ENCODE data around the gene ABLIM1. TPM values are rescaled to one million over a fixed set of nuclear protein-coding genes. Genes with fewer than 3 reads are reported as not detected.

The ABLIM1 gene
- total and polyA plus RNA-seq, 2 donors (not counting 1 experiment from before 2014, with no cell fraction given) = 5.3 to 13.6 TPM

GRCh38 chr10:114491419-114491818, 166.7 kb downstream of the ABLIM1 start:
- DNase-seq (ENCODE audit: low read depth in 2 of 2) = peak in 1 of 2 donors; percentile 26

DNA sequence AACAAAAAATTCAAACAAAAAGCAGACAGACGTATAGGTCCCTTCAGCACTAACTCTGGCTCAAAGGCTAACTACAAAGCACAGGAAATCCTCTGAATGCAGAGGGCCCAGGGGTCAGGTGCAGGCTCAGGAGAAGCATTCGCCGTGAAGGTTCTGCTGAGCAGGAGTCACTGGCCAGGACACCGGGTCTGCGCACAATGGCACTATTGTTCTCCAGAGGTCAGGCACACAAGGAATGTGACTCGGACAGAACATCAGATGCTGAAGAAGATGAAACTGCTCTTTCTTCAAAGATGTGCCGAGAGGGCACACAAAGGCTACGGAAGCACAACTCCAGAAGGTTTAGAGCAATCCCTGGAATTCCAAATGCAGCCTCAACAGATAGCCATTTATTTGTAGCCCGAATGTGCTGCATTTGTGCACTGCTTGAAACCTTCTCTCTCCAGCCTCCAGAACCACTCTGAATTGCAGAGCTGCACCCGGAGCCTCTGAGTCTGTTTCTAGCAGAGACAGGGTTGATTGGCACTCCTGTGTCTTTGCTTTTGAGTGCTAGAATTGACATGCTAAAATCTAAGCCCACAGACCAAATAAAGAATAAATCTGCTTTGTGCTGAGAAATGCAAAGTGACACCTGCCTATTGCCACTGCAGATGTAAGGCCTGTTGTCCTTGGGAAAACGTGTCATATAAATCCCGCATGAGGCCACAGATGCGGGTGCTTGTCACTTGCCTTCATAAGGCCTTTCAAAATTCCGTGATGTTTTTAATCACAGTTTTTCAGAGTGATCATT, 168.4 kb downstream of the ABLIM1 start:
- no peak overlapping the region for H3K4me2 ChIP-seq (ENCODE audit: extremely low read depth, insufficient read depth, low read length)
- no peaks in the 10 kb centered on the region for H3K79me2 ChIP-seq (ENCODE audit: control insufficient read depth, insufficient read depth, low read length)
- no peak overlapping the region for H3K4me3 ChIP-seq (replicated peaks in 1 of 4; ENCODE audit: control extremely low read depth in 1 of 4, insufficient read depth in 1 of 4, low read depth in 3 of 4, low read length in 4 of 4)
- H3K9ac ChIP-seq (ENCODE audit: insufficient read depth, low read length) = no peak overlapping the region
- H3K36me3 ChIP-seq (ENCODE audit: control insufficient read depth, insufficient read depth, low read length) = no peaks in the 10 kb centered on the region
- H3K4me1 ChIP-seq (ENCODE audit: control insufficient read depth, extremely low read depth, insufficient read depth, low read length) = no peaks in the 10 kb centered on the region
- TF ChIP-seq, protein P1, sequence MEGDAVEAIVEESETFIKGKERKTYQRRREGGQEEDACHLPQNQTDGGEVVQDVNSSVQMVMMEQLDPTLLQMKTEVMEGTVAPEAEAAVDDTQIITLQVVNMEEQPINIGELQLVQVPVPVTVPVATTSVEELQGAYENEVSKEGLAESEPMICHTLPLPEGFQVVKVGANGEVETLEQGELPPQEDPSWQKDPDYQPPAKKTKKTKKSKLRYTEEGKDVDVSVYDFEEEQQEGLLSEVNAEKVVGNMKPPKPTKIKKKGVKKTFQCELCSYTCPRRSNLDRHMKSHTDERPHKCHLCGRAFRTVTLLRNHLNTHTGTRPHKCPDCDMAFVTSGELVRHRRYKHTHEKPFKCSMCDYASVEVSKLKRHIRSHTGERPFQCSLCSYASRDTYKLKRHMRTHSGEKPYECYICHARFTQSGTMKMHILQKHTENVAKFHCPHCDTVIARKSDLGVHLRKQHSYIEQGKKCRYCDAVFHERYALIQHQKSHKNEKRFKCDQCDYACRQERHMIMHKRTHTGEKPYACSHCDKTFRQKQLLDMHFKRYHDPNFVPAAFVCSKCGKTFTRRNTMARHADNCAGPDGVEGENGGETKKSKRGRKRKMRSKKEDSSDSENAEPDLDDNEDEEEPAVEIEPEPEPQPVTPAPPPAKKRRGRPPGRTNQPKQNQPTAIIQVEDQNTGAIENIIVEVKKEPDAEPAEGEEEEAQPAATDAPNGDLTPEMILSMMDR (conservative IDR thresholded peaks at IDR 0.05 in 1 of 2, IDR thresholded peaks at IDR 0.05 in 1 of 2; ENCODE audit: low read depth in 1 of 2, low read length in 2 of 2) = no peak
- no peak for TF ChIP-seq EZH2 (IDR thresholded peaks at IDR 0.05; ENCODE audit: low read length, missing control alignments)
- H3K9me3 ChIP-seq (ENCODE audit: control insufficient read depth, insufficient read depth, low read depth, low read length) = no peaks in the 10 kb centered on the region
- no peaks in the 10 kb centered on the region for H3K27me3 ChIP-seq (ENCODE audit: control insufficient read depth, insufficient read depth, low read length)
- DNase-seq (ENCODE audit: low read depth in 2 of 2) = peak in 1 of 2 donors; percentile 15
- no peak overlapping the region for H3K27ac ChIP-seq (ENCODE audit: insufficient read depth, low read length)
- H2AFZ ChIP-seq (ENCODE audit: low read length) = no peak overlapping the region
- no peaks in the 10 kb centered on the region for H4K20me1 ChIP-seq (ENCODE audit: control insufficient read depth, extremely low read depth, insufficient read depth, low read length)

More at GRCh38 chr10:114491419-114491818, 166.7 kb downstream of the ABLIM1 start:
- Histone ChIP-seq H3K9ac (ENCODE audit: insufficient read depth, low read length) (no peak overlapping the region), H3K4me1 (ENCODE audit: control insufficient read depth, extremely low read depth, insufficient read depth, low read length) (no peaks in the 10 kb centered on the region), H3K27ac (ENCODE audit: insufficient read depth, low read length) (no peak overlapping the region), H3K27me3 (ENCODE audit: control insufficient read depth, insufficient read depth, low read length) (no peaks in the 10 kb centered on the region), H3K4me2 (ENCODE audit: extremely low read depth, insufficient read depth, low read length) (no peak overlapping the region), H4K20me1 (ENCODE audit: control insufficient read depth, extremely low read depth, insufficient read depth, low read length) (no peaks in the 10 kb centered on the region), H2AFZ (ENCODE audit: low read length) (no peak overlapping the region), H3K4me3 (replicated peaks in 1 of 4; ENCODE audit: control extremely low read depth in 1 of 4, insufficient read depth in 1 of 4, low read depth in 3 of 4, low read length in 4 of 4) (no peak overlapping the region), H3K79me2 (ENCODE audit: control insufficient read depth, insufficient read depth, low read length) (no peaks in the 10 kb centered on the region), H3K36me3 (ENCODE audit: control insufficient read depth, insufficient read depth, low read length) (no peaks in the 10 kb centered on the region), H3K9me3 (ENCODE audit: control insufficient read depth, insufficient read depth, low read depth, low read length) (no peaks in the 10 kb centered on the region)
- TF ChIP-seq, protein P1 (conservative IDR thresholded peaks at IDR 0.05 in 1 of 2, IDR thresholded peaks at IDR 0.05 in 1 of 2; ENCODE audit: low read depth in 1 of 2, low read length in 2 of 2) = no peak
- no peak for TF ChIP-seq EZH2 (IDR thresholded peaks at IDR 0.05; ENCODE audit: low read length, missing control alignments)

DNA sequence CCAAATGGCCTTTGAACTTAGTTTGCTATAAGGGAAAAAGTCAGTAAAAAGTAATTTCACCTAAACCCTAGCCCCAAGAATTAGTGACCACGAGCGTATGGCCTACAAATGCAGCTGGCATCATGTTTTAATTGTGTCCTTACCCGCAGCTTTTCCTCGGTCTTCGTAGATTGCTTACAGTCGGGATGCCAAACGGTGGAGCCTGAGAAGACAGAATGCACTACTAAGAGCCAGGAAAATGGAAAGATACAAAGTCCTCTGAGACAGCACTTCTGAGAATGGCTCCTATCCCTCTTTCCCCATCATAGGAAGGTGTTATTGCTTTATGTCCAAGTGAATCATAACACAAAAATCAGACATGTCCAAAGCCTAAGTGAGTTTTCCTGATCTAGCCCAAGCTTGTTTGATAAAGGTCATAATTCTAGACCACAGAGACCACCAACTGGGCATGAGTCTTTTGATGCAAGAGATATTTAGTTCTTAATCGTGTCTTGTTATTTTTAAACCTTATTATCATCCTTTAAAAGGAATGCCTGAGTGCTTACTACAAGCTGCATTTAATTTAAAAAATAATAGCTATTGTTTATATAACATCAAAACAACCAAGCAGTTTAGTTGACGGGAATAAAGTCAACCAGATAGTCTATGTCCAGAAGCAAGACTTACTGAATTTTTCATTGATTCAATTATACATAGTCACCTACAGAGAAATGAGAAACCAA, 170.1 kb downstream of the ABLIM1 start:
- Histone ChIP-seq H3K4me2 (ENCODE audit: extremely low read depth, insufficient read depth, low read length) (no peak overlapping the region), H3K9ac (ENCODE audit: insufficient read depth, low read length) (no peak overlapping the region), H2AFZ (ENCODE audit: low read length) (no peak overlapping the region), H3K4me3 (replicated peaks in 1 of 4; ENCODE audit: control extremely low read depth in 1 of 4, insufficient read depth in 1 of 4, low read depth in 3 of 4, low read length in 4 of 4) (no peak overlapping the region), H3K27me3 (ENCODE audit: control insufficient read depth, insufficient read depth, low read length) (no peaks in the 10 kb centered on the region), H3K36me3 (ENCODE audit: control insufficient read depth, insufficient read depth, low read length) (no peaks in the 10 kb centered on the region), H3K4me1 (ENCODE audit: control insufficient read depth, extremely low read depth, insufficient read depth, low read length) (no peaks in the 10 kb centered on the region), H3K9me3 (ENCODE audit: control insufficient read depth, insufficient read depth, low read depth, low read length) (no peaks in the 10 kb centered on the region), H4K20me1 (ENCODE audit: control insufficient read depth, extremely low read depth, insufficient read depth, low read length) (no peaks in the 10 kb centered on the region), H3K79me2 (ENCODE audit: control insufficient read depth, insufficient read depth, low read length) (no peaks in the 10 kb centered on the region), H3K27ac (ENCODE audit: insufficient read depth, low read length) (no peak overlapping the region)
- peak in 1 of 2 donors; percentile 69 for DNase-seq (ENCODE audit: low read depth in 2 of 2)
- TF ChIP-seq, protein P1 (conservative IDR thresholded peaks at IDR 0.05 in 1 of 2, IDR thresholded peaks at IDR 0.05 in 1 of 2; ENCODE audit: low read depth in 1 of 2, low read length in 2 of 2) = no peak
- no peak for TF ChIP-seq EZH2 (IDR thresholded peaks at IDR 0.05; ENCODE audit: low read length, missing control alignments)

All from fibroblast of lung (primary cell).